NCI-H2227 (cell line): ENCODE data around the gene KCNG1.
A peak's percentile ranks its signal among the peaks of the same experiment; 100 is the strongest.
"Not testable (repeated sequence)": the region's sequence is repeated elsewhere in the genome, so short reads cannot be mapped to it uniquely, and the experiment has no call there.

ENCODE experiments used
- DNase-seq: peaks from one replicate; lab custom pipeline; 2025; ENCODE audit not compliant: unreplicated experiment; lab: John Stamatoyannopoulos, UW

Gene KCNG1

GRCh38 chr20:50987493-50988210 is 35.3 kb downstream of the KCNG1 start:
- DNase-seq, result peak; percentile 88

- no peak for DNase-seq
Observed at GRCh38 chr20:50983321-50983720, 39.6 kb downstream of the KCNG1 start.

- DNase-seq, result peak; percentile 18
Observed at GRCh38 chr20:50982363-50982762, 40.5 kb downstream of the KCNG1 start.

GRCh38 chr20:50981714-50982048 is 41.2 kb downstream of the KCNG1 start:
- no peak for DNase-seq

- peak; percentile 68 for DNase-seq
Observed at GRCh38 chr20:50980851-50981713, 41.8 kb downstream of the KCNG1 start.

GRCh38 chr20:50980071-50980681 is 42.7 kb downstream of the KCNG1 start:
- no peak for DNase-seq

- not testable (repeated sequence) for DNase-seq
Observed at GRCh38 chr20:50978533-50978932, 44.4 kb downstream of the KCNG1 start.

GRCh38 chr20:50977066-50978021 is 45.6 kb downstream of the KCNG1 start:
- no peak for DNase-seq

GRCh38 chr20:50975701-50976330 is 47.1 kb downstream of the KCNG1 start:
- no peak for DNase-seq

- DNase-seq, result no peak
Observed at GRCh38 chr20:50969912-50970311, 53.0 kb downstream of the KCNG1 start.

GRCh38 chr20:50969435-50969834 is 53.5 kb downstream of the KCNG1 start:
- no peak for DNase-seq

- DNase-seq, result no peak
Observed at GRCh38 chr20:50968289-50968688, 54.6 kb downstream of the KCNG1 start.

- DNase-seq, result peak; percentile 47
Observed at GRCh38 chr20:50967586-50967985, 55.3 kb downstream of the KCNG1 start.

GRCh38 chr20:50959543-50960126 is 63.3 kb downstream of the KCNG1 start:
- no peak for DNase-seq

- peak; percentile 96 for DNase-seq
Observed at GRCh38 chr20:50958615-50959542, 64.0 kb downstream of the KCNG1 start, which contains the start of gene MOCS3. MOCS3 (plus strand) TSS chr20:50958818; CDS start chr20:50958843, 25 bp downstream.

- peak; percentile 96 for DNase-seq
Observed at GRCh38 chr20:50957798-50958614, 64.9 kb downstream of the KCNG1 start, which contains the start of gene DPM1. DPM1 (minus strand) TSS chr20:50958532; CDS start chr20:50958523, 9 bp downstream.

GRCh38 chr20:50957276-50957675 is 65.6 kb downstream of the KCNG1 start:
- DNase-seq, result no peak

- no peak for DNase-seq
Observed at GRCh38 chr20:50953821-50954220, 69.1 kb downstream of the KCNG1 start.
